ENCODE measurements around the gene RNF168. TPM values are rescaled to one million over a fixed set of nuclear protein-coding genes. Genes with fewer than 3 reads are reported as not detected.

The RNF168 gene
- total RNA-seq, 4 donors from 2014 or later: 23.1 to 31.3 (median 29.0) TPM

DNA sequence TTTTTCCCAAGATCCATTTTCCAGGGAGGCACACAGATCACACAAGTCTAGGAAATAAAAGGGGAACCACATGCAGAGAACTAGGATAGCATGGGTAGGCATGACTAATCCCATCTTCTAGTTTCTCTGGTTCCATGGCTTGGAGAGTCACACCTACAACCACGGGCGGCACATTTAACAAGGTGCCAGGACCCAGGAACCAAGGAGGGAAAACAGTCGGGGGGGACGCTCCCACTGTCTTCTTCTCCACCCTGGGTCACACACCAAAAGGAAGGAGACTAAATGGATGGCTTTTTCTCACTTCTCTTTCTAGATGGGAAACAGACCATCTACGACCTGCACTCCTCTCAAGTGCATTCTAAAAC lies 16.1 kb upstream of the RNF168 start:
- TF ChIP-seq, protein P1, sequence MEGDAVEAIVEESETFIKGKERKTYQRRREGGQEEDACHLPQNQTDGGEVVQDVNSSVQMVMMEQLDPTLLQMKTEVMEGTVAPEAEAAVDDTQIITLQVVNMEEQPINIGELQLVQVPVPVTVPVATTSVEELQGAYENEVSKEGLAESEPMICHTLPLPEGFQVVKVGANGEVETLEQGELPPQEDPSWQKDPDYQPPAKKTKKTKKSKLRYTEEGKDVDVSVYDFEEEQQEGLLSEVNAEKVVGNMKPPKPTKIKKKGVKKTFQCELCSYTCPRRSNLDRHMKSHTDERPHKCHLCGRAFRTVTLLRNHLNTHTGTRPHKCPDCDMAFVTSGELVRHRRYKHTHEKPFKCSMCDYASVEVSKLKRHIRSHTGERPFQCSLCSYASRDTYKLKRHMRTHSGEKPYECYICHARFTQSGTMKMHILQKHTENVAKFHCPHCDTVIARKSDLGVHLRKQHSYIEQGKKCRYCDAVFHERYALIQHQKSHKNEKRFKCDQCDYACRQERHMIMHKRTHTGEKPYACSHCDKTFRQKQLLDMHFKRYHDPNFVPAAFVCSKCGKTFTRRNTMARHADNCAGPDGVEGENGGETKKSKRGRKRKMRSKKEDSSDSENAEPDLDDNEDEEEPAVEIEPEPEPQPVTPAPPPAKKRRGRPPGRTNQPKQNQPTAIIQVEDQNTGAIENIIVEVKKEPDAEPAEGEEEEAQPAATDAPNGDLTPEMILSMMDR (IDR thresholded peaks at IDR 0.05; ENCODE audit: low read depth): no peak

DNA sequence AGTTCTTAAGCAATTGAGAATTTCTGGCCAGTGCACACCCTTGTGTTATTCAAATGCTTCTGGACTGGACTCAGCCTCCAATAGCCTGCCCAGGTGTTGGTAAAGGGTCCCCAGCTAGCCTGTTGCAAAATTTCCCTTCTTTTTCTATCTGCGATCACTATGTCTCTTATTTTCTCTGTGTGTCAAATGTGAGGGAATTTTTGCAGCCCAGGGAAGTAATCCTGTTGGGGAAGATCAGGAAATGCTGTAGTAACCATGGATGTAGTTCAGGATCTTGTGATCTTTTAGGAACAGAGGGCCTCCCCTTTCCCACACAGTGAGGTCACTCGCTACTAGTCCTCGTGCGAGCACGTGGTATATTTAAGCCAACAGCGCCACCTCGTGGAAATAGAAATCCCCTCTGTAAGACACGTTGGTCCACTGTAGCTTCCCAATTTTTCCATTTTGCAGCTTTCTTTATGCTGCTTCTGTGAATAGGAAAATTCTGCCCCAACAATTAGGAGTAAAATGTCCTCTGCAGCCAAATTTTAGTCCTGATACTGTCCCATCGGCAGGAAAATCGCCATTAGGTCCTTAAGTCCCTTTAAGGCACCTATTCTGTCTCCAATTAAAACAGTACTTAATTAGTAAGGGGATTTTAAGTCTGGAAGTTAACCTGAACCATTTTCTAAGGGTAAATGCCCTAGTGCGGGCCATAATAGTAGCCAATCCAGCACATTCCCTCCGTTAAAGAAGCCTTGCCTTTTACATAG lies 15.6 kb upstream of the RNF168 start:
- TF ChIP-seq, protein P1 (IDR thresholded peaks at IDR 0.05; ENCODE audit: low read depth): no peak

DNA sequence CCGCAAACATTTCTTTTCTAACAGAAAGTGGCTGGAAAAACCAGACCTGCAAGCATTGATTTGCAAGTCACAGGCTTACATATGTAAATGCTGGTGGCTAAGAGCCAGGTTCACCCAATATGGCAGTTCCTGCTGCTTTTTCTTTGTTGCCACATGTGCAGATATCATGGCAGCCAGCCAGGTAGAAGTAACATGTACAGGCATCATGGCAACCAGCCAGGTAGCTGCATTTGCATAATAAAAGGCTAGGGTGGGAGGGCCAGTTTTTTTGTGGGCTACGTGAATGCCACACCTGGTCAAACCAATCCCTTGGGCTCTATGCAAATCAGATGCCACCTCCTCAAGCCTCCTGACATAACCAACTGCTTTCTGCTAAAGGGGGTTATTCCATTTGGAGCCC lies 14.4 kb upstream of the RNF168 start:
- TF ChIP-seq, protein P1 (IDR thresholded peaks at IDR 0.05; ENCODE audit: low read depth): no peak

DNA sequence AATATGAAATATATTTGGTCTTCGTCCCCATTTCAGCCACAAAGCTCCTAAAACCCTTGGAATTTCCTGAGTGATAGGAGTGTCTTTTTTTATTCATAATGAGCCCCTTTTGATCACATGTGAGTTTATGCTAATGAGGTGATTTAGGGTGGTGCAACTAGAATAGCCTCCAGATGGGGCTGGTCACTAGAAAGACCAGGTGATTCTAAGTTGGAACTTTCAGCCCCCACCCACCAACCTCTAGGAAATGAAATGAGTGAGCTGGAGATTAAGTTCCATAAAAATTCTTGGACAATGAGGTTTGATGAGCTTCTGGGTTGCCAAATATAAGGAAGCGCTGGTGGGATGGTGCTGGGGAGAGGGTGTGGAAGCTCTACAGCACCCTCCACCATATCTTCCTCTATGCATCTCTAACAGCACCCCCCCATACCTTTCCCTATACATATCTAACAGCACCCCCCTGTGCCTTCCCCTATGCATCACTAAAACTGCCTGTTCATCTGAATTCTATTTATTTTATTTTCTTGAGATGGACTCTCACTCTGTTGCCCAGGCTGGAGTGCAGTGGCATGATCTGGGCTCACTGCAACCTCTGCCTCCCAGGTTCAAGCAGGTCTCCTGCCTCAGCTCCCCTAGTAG lies 13.7 kb upstream of the RNF168 start:
- TF ChIP-seq, protein P1 (IDR thresholded peaks at IDR 0.05; ENCODE audit: low read depth): no peak

DNA sequence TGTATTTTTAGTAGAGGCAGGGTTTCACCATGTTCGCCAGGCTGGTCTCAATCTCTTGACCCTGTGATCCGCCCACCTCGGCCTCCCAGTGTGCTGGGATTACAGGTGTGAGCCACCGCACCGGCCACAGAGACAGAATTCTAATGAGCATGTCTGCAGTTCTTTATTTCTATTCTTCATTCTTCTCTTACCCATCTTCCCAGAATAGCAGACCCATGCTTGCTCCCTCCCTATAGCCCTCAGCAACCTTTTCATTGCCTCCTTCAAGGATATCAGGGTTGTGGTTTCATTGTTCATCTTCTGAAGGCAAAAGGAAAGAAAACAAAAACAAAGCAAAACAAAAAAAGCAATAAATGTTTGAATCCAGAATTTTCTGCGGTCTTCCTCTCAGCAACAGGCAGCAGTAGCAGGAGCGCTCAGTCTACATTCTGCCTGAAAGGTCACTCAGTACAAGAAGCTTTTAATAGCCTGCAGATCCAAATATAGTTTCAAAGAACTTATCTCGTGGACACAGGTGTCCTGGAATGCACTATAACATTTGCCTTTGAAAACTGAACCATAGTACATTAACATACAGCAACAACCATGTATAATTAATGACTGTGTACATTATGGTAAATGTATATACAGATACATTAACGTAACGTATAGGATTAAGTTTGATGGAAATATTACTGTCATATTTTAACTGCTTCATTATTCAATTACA lies 11.5 kb upstream of the RNF168 start, which contains the start of gene SMCO1:
Gene SMCO1, minus strand, starts transcription at position 434 of the 709 bp plus-strand sequence. Its CDS starts 137 bp downstream, at position 297.
- TF ChIP-seq, protein P1 (IDR thresholded peaks at IDR 0.05; ENCODE audit: low read depth): no peak

DNA sequence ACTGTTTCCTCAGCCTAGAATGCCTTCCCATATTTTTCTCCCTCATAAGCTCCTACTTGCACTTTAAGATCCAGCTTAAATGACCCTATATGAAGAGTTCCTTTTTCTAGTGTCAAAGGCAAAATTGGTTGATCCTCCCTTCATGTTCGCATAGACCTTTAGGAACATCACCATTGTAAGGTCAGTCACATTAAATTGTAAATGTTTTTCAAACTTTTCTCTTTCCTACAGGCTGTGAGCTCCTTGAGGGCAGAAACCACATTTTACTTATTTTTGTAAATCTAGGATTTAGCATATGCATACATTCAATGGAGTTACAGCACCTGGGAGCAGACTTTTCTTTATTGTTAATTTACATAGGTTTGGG lies 10.8 kb upstream of the RNF168 start:
- TF ChIP-seq, protein P1 (IDR thresholded peaks at IDR 0.05; ENCODE audit: low read depth): no peak

All from subcutaneous adipose tissue (tissue), 4 donors.